ENCODE results near the gene UBE3C.
"Not testable (repeated sequence)": the region's sequence is repeated elsewhere in the genome, so short reads cannot be mapped to it uniquely, and the experiment has no call there.

Gene UBE3C

DNA sequence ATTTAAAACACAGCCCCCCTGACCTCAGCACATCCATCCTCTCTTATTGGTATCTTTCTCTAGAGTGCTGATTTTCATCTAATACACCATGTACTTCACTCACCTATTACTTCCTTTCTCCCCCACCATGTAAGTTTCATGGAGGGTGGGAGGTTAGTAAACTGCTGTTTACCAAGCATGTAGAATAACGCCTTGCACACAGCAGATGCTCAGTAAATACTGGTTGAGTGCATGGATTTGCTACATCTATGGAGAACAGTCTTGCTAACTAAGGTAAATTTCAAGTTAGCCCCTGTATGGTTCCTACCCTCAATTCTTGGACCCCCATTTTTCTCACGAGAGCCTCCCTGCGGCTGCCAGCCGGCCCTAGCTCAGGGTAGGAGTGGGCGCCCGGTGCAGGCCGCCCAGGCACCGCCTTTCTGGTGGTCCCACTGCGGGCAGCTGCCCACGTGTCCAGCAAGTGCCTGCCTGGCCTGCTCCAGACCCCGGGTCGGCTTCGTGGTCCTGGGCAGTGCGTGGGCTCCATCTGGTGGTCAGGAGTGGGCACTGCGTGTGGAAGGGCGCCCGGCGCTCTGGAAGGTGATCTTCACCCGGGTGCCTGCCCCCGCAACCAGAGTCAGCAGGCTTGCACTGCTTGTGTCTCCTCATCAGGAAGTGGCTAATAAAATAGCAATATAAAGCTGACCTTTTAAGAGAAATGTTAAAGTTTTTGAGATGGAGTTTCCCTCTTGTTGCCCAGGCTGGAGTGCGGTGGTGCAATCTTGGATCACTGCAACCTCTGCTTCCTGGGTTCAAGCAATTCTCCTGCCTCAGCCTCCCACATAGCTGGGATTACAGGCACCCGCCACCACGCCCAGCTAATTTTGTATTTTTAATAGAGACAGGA, 134.7 kb downstream of the UBE3C start:
- peak; percentile 28 for DNase-seq (ENCODE audit: low read depth)

DNA sequence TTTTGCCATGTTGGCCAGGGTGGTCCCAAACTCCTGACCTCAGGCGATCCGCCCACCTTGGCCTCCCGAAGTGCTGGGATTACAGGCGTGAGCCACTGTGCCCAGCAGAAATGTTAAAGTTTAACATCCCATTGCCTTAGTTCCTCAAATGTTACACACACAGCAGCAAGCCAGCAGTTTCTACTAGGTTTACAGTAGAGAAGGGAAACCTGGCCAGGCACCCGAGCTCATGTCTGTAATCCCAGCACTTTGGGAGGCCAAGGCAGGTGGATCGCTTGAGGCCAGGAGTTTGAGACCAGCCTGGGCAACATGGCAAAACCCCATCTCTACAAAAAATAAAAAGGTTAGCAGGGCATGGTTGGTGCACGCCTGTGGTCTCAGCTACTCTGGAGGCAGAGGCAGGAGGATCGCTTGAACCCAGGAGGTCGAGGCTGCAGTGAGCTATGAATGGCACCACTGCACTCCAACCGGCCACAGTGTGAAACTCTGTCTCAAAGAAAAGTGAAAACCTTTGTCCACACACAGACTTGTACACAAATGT, 135.4 kb downstream of the UBE3C start:
- DNase-seq (ENCODE audit: low read depth), result not testable (repeated sequence)

DNA sequence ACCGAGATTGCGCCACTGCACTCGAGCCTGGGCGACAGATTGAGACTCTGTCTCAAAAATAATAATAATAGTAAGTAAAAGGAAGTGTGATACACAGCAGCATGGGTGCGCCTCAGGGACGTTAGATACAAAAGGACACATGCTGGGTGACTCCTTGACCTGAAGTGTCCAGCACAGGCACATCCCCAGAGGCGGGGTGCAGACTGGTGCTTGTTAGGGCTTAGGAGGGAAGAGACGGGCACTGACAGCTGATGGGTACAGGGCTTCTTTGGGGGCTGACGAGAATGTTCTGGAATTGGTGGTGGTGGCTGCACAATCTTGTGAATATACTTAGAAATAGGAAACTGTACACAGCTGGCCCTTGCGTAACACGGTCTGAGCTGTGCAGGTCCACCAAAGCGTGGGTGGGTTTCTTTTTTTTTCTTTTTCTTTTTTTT, 136.3 kb downstream of the UBE3C start:
- DNase-seq (ENCODE audit: low read depth), result no peak

DNA sequence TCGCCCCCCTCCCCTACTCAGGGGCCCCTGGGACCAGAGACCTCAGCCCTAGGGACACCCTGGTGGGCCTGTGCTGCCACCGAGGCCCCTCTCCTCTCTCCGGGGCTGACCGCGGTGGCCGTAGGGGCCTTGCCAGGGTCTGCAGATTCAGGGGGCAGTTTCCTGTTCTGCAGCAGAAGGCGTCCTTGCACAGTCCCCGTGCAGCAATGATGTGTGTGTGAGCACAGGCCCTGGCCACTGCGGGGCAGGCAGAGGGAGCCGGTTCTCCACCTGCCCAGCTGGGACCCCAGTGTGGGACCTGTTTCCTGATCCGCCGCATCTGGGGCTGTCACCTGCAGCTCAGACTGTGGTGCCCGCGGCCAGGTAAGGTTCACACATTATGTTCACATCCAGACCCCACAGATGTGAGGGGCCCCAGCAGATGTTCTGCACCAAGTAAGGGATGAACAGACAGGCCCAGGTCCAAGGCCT, 137.4 kb downstream of the UBE3C start:
- no peak for DNase-seq (ENCODE audit: low read depth)

DNA sequence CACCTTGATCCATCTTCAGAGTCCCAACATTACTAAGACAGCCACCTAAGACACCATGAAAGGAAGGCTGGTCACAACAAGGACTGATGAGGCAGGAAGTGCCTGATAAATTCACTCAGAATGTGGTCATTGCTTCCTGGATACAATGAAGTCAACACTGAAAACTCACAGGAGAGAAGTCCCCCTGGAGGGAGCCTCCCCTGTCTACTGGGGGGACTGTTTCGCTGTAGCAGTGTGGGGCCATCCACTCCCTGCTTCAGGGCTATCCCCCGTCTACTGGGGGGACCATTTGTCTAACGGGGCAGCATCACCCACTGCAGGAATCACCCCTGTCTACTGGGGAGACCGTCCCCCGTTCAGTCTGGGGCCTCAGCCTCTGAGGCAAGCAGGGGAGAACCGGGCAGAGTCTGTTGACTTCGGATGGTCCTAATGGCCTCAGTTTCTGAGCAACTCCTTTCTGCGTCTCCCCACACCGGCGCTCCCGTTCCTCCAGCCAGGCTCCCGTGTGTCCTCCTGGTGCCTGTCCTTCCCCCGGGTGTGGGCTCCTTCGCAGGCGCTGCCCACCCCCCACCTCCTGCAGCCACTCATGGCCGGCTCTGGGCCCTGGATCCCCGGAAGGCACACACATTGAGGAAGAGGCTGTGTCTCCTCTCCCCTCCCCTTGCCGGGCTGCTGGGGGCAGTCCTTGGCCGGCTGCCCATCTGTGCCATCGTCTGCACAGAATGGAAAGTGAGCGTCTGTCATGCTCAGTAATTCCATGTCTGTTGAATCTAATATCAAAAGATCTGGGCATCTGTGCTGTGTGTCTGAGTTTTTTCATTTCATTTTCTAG, 138.2 kb downstream of the UBE3C start:
- no peak for DNase-seq (ENCODE audit: low read depth)

DNA sequence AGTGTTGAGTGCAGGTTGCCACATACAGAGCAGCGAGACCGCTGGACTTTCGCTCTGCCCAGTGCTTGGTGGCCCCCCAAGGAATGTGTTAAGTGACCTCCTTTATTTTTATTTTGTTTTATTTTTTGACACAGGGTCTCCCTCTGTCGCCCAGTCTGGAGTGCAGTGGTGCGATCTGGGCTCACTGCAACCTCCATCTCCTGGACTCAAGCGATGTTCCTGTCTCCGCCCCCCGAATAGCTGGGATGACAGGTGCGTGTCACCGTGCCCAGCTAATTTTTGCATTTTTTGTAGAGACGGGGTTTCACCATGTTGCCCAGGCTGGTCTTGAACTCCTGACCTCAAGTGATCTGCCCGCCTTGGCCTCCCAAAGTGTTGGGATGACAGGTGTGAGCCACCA, 138.8 kb downstream of the UBE3C start:
- not testable (repeated sequence) for DNase-seq (ENCODE audit: low read depth)

DNA sequence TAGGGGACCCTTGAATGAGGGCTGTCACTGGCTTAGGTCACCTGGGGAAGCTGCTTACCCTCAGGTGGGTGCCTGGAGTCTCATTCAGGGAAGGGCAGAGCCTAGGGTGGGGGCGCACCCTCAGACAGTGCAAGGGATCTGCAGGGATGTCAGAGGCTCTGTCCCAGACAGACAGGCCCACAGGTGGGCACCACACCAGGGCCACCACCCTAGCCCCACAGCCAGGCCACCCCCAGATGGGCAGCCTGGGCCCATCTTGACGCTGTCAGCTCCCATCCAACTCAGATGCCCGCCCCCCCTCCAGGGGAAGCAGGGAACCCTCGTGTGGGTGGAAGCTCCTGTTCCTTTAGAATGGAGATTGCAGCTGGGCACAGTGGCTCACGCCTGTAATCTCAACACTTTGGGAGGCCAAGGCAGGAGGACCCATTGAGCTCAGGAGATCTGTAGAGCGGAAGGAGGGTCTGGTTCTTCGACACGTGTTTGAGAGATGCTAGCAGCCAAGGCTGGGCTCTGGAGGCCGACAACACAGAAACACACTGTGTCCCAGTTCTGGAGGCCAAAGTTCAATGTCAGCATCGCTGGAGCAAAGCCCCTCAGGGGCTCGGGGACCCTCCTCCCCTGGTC, 139.6 kb downstream of the UBE3C start:
- no peak for DNase-seq (ENCODE audit: low read depth)

DNA sequence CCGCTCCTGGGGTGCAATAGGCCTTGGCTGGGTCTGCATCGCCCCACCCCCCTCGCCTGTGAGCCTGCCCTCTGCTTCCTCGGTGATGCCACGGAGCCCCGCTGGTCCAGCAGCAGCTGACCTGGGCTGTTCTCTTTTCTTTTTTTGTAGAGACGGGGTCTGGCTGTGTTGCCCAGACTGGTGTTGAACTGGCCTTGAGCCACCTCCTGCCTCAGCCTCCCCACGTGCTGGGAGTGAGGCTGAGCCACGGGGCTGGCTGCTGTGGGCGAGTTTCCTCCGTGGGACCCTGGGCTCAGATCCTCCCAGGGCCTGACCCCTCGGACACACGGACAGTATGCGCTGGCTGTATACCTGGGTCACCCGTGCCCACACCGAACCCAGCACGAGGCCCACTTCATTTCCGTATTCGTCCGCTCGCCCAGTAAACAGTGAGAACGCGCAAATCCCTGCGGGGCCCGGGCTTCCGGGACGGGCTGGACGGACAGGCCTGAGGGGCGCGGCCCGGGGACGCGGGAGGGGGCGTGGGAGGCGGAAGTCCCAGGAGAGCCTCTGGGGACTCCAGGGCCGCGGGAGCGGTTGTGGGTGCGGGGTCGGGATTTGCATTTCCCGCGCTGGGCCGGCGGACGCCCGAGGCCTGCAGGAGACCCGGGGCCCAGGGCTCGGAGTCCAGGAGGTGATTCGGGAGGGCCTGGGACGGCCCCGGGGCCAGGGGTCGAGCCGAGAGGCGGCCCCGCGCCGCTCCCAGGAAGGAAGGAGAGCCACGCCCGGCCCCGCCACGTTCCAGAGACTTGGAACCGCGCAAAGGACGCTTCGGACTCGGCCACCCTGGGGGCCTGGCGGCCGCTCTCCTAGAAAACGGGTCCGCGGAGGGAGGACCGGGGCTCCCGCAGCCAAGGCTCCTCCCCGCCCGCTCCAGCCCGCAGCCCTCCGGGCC, 140.3 kb downstream of the UBE3C start:
- DNase-seq (ENCODE audit: low read depth), result no peak

DNA sequence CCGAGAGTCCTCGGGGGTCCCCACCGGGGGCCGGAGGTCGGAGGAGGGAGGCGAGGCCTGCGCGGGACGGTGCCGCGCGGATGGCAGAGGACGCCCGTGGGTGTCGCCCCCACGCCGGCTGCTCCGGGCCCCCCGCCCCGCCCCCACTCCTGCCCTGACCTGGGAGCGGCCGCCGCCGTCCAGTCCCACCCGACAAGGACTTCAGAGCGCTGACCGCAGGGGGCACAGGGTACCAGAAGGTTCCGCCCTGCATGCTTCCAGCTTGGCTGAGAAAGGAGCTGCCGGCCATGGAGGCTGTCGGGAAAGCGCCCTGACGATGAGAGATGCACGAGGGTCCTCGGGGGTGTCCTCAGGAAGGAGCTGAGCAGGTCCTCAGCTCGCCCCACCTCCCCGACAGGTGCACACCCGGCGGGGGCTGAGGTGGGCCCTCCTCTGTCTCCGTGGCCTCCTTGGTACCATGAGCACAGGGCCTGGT, 141.1 kb downstream of the UBE3C start:
- no peak for DNase-seq (ENCODE audit: low read depth)

DNA sequence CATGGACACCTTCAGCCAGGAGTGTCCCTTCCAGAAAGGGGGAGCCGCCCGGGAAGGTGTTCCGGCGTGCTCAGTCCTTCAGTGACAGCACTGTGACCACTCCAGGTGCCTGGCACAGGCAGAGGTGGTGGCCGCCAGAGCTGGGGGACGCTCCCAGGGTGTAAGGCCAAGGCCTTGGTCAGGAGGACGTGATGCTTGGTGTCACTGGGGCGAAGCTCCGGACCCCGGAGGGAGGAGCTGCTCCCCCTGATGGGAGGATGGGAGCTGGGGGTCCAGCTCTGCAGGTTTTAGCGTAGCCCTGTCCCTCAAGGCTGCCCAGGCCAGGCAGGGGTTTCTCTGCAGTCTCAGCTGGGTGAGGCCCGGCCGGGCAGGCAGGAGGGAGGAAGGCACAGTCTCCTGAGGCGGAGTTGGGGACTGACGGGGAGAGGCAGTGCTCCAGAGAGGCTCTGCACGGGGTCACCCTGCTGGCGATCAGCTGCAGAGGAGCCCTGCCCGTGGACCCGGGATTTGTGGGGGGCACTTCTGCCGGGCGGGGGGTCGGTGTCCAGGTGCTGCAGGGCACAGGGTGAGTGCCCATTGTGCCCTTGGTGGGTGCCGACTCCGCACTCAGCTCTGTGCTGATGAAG, 141.6 kb downstream of the UBE3C start:
- DNase-seq (ENCODE audit: low read depth), result no peak

DNA sequence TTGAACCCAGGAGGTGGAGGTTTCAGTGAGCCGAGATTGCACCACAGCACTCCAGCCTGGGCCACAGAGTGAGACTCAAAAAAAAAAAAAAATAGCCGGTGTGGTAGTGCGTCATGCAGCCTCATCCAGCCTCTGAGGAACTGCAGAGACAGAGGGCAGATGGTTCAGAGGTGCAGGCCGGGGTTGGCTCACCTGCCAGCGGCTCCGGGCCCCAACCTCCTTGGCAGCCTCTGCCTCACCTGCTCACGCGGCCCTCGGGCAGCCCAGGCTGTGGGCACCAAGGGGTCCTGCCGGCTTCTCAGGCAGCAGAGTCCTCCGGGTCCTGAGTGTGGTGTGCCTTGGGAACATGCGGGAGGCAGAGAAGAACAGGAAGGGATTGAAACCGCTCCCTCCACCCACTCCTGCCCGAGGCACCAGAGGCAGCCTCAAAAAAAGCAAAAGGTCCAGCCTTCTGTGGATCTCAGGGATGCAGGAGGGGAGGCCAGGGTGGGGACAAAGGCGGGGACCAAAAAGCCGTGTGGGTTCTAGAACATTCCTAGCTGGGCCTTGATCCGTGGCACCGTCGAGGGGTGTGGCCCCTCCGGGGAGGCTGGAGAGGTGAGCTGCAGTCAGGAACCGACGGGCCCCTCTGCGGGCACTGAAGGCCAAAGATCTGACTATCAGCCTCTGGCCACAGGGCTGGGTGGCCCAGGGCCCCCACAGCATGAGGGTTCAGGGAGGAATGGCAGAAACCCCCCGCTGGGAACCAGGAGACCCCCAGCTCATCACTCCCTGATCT, 142.7 kb downstream of the UBE3C start:
- DNase-seq (ENCODE audit: low read depth), result no peak

DNA sequence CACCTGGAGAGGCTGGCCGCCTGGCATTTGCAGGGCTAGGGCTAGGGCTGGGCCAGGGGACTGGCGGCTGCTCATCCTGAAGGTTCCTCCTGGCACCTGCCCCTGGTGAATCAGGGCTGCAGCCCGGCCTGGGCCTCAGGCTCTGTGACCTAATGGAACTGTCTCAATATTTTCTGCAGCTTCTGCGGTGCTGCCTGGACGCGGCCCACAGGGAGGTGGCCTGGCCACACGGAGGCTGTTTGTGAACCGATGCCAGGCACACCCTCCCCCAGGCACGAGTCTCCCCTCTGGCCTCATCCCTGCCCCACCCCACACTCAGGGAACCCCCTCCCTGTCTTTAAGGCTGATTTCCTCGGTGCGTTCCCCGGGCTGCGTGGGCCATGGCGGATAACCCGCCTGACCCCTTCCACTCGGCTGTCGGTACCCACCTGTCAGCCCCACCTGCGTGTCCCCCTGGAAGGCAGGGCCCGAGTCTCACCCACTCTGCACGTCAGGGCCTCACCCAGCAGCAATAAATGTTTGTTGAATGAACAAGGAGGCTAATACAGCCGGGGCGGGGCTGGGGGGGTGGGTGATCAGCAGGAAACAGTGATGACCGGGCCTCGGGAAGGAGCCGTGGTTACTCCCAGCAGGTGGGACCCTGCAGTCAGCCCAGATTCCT, 143.5 kb downstream of the UBE3C start:
- DNase-seq (ENCODE audit: low read depth), result no peak

DNA sequence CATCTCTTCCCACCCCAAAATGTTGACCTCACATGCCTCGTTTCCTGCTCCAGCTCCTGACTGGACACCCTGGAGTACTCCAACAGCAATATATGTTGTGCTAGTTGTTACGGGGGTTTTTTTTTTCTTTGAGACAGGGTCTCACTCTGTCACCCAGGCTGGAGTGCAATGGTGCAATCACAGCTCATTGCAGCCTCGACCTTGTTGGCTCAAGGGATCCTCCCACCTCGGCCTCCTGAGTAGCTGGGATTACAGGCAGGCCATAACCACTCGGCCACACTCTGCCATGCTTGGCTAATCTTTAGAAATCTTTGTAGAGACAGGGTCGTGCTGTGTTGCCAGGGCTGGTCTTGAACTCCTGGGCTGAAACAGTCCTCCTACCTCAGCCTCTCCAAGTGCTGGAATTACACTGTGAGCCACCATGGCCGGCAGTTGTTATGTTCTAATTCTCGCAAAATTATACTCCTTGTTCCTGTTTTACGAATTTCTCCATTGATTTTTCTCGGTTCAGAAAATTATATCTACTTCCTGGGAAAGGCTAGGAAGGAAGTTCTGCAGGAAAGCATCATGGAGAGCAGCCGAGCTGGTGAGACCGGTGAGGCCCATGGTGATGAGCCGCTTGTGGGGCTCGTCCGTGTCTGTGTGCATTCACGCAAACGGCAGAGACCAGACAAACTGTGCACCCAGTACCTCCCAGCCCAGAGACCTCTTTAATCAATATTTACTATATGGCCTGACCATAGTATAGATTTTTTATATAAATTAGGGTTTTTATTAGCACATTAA, 145.7 kb downstream of the UBE3C start:
- DNase-seq (ENCODE audit: low read depth), result no peak

DNA sequence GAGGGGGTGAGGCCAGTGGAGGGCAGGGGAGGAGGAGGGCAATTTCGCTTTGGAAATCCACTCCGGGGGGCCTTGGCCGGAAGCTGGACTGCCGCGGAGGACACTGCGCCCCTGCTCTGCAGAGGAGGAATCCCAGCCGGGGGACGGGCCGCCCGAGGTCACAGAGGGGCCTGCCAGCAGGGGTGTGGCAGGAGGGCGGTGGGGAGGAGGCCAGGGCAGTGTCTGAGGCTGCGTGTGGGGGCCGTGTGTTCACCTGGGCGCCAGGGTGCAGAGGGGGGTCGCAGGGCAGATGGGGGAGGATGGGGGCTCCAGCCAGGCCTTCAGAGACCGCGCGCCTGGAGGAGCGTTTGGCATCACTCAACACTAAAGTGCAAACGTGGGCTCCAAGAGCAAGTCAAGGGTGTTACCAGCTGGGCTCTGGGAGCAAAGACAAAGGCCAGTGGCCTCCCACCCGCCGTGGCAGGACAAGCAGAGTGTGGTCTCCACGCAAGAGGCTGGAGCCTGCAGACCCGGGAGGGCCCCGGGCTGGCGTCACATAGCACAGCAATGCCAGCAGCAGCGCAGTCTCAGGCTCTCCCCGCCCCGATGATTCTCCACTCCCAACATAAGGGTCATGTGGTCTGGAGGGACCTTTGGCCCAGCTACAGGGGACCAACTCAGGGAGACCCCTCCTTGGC, 152.8 kb downstream of the UBE3C start:
- no peak for DNase-seq (ENCODE audit: low read depth)

DNA sequence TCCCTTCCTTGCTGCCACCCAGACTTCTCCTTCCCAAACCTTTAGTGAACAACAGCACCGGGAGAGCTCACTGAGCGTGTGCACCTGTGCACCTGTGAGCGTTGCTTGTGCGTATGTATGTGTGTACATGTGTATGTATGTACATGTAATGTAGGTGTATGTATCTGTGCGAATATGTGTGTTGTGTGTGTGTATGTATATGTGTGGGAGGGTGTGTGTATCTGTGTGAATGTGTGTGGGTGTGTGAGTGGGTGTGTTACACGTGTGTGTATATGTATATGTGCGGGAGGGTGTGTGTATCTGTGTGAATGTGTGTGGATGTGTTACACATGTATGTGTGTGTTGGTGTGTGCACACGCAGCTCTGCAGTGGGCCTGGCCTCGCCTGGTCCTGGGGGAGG, 153.5 kb downstream of the UBE3C start:
- DNase-seq (ENCODE audit: low read depth), result no peak

DNA sequence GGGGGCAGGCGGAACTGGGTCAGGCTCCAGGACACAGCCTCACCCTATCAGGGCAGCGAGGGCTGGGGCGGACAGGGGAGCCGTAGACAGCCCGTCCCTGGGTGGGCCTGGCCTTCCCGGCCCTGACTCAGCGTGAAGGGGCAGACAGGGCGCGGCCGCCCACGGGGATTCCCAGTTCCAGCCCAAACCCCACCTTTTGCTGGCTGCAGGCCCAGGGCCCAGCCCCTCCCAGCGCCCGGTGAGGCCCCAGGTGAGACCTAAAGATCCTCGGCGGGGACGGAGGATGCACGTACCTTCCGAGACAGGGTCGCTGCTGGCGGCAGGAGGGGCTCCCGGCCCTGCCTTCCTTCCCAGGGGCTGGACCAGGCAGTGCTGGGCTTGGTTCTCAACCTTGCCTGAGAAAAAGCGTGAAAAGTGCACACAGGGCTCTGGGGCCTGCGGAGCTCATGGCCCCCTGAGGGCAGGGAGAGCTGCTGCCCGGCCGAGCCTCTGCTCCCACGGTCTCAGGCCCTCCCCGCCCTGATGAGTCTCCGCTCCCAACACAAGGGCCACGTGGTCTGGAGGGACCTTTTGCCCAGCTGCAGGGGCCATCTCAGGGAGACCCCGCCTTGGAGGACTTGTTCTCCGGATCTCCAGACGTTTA, 154.2 kb downstream of the UBE3C start:
- no peak for DNase-seq (ENCODE audit: low read depth)

DNA sequence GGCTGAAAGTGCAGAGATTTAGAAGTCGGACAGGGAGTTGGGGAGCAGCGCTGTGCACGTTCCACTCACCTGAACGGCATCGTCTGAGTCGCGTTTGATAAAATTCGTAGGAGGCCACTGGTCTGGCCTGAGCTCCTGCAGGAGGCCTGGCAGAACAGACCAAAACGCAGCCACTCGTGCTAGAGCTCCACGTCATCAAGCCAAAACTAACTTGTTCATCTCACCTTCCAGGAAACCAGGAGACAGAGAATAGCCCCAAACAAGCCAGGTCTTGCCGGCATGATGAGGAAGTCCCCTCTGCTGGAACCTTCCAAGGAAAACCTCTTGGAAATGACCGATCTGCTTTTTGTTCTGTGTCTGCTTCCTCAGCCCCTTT, 154.7 kb downstream of the UBE3C start:
- no peak for DNase-seq (ENCODE audit: low read depth)
